HepG2 (cell line): Measurements from ENCODE around the gene APOC3. TPM values are rescaled to one million over a fixed set of nuclear protein-coding genes. Genes with fewer than 3 reads are reported as not detected.

Experiments used
- CEBPB ChIP-seq: IDR thresholded peaks from 2 replicates; pipeline ENCODE4 v1.6.1; 2011; ENCODE audit warnings: low read depth, low read length, improper control_type of control experiment, borderline replicate concordance
- DMAP1 ChIP-seq: IDR thresholded peaks from 2 replicates; pipeline ENCODE4 v1.6.1; 2016
- FOXA1 ChIP-seq, 2 experiments: fragments of 450-650 bp in 1 of 2; sonication (generic) in 1 of 2; formaldehyde crosslinking in 1 of 2; IDR thresholded peaks; 2 replicates each; pipeline versions ENCODE4 v1.4.0 to v1.6.1; 2016 to 2020; ENCODE audit warnings: missing genetic modification reagents in 1 of 2
- FOXP4 ChIP-seq: sonication (generic); formaldehyde crosslinking; IDR thresholded peaks from 2 replicates; pipeline ENCODE4 v1.4.0; 2020; ENCODE audit warnings: missing genetic modification reagents
- GATAD1 ChIP-seq: IDR thresholded peaks from 2 replicates; pipeline ENCODE4 v1.6.1; 2016; ENCODE audit warnings: missing genetic modification reagents, missing compliant biosample characterization
- HBP1 ChIP-seq: IDR thresholded peaks from 2 replicates; pipeline ENCODE4 v1.6.1; 2016; ENCODE audit warnings: low read depth, control low read depth
- HMGXB3 ChIP-seq: sonication (generic); formaldehyde crosslinking; IDR thresholded peaks from 2 replicates; pipeline ENCODE4 v1.4.0; 2020; ENCODE audit warnings: missing genetic modification reagents, borderline replicate concordance
- RFX3 ChIP-seq: IDR thresholded peaks from 2 replicates; pipeline ENCODE4 v1.6.1; 2016; ENCODE audit warnings: missing biosample characterization, missing genetic modification reagents
- SOX13 ChIP-seq, 3 experiments: fragments of 450-650 bp in 1 of 3; sonication (generic) in 1 of 3; formaldehyde crosslinking in 1 of 3; IDR thresholded peaks in 2 of 3; conservative IDR thresholded peaks in 1 of 3; 2 replicates each; pipeline versions ENCODE4 v1.5.0 to v1.6.1; 2016 to 2020; ENCODE audit warnings: antibody characterized with exemption in 1 of 3, mild to moderate bottlenecking in 1 of 3, missing compliant biosample characterization in 1 of 3, missing genetic modification reagents in 1 of 3, moderate library complexity in 1 of 3
- SRSF1 ChIP-seq: fragments of 200-400 bp; formaldehyde crosslinking; optimal IDR thresholded peaks from 2 replicates; pipeline ENCODE3; 2017; ENCODE audit warnings: mild to moderate bottlenecking, low read depth, low read length, moderate library complexity
- ZMYM3 ChIP-seq: sonication (generic); formaldehyde crosslinking; IDR thresholded peaks from 2 replicates; pipeline ENCODE4 v1.5.1; 2020; ENCODE audit warnings: mild to moderate bottlenecking, missing genetic modification reagents
- ZMYM4 ChIP-seq: sonication (generic); formaldehyde crosslinking; IDR thresholded peaks from 2 replicates; pipeline ENCODE4 v1.8.1; 2023; ENCODE audit warnings: mild to moderate bottlenecking, missing genetic modification reagents
- ZNF256 ChIP-seq: sonication (generic); formaldehyde crosslinking; conservative IDR thresholded peaks from 2 replicates; pipeline ENCODE4 v1.4.0; 2020; ENCODE audit warnings: missing genetic modification reagents
- ZNF281 ChIP-seq: sonication (generic); formaldehyde crosslinking; IDR thresholded peaks from 2 replicates; pipeline ENCODE4 v1.4.0; 2020; ENCODE audit warnings: missing genetic modification reagents, borderline replicate concordance
- ZNF329 ChIP-seq: sonication (generic); formaldehyde crosslinking; IDR thresholded peaks from 2 replicates; pipeline ENCODE4 v1.9.0; 2021; ENCODE audit warnings: low read depth, mild to moderate bottlenecking, missing genetic modification reagents
- polyA plus RNA-seq, 8 experiments: library from polyadenylated mRNA; depleted of rRNA in 3 of 8; stranded (reverse) in 7 of 8; unstranded in 1 of 8; fragments of >200 nt; fragmentation: Illumina TruSeq in 4 of 8; extraction: Trizol in 4 of 8; gene quantifications; 2 replicates each; pipeline versions ENCODE4 v1.2.1 to v1.2.3, GENCODE V29; 2011 to 2016; ENCODE audit warnings: low read depth in 4 of 8, missing spikeins in 1 of 8, mixed read lengths in 1 of 8; ENCODE audit not compliant: insufficient read depth in 1 of 8
- total RNA-seq, 5 experiments: library from RNA; depleted of rRNA; stranded (reverse); fragments of >200 nt; fragmentation: Illumina TruSeq; extraction: Trizol; gene quantifications; 2 replicates each; pipeline ENCODE4 v1.2.3, GENCODE V29; 2016; ENCODE audit warnings: low read depth in 1 of 5

APOC3 gene
- total and polyA plus RNA-seq, 2 of the 13 experiments (the other 11 are each of a cell fraction or from before 2014, with no cell fraction given) = 314 to 687 TPM

GRCh38 chr11:116840746-116841296, 11.1 kb downstream of the APOC3 start (continued):
- TF ChIP-seq FOXA1 (IDR thresholded peaks at IDR 0.05) = no peak
- TF ChIP-seq FOXA1 (CRISPR knock-in tag; IDR thresholded peaks at IDR 0.05) = 0 out of 2 replicates have a peak, but pooled peaks have one; percentile 7
- TF ChIP-seq ZNF281 = 0 out of 2 replicates have a peak, but pooled peaks have one; percentile 27
- TF ChIP-seq GATAD1 (CRISPR knock-in tag) = no peak
- TF ChIP-seq ZMYM3 (CRISPR knock-in tag) = peak; percentile 59; the same call in 1 of the 2 replicates
- 0 out of 2 replicates have a peak, but pooled peaks have one; percentile 44 for TF ChIP-seq HBP1 (CRISPR knock-in tag)
- TF ChIP-seq ZMYM4 (CRISPR knock-in tag) = 0 out of 2 replicates have a peak, but pooled peaks have one; percentile 12
- TF ChIP-seq FOXP4 (CRISPR knock-in tag) = no peak; the same call in 1 of the 2 replicates
- TF ChIP-seq RFX3 (CRISPR knock-in tag) = no peak
- TF ChIP-seq ZNF329 = no peak
- TF ChIP-seq SRSF1 = peak; percentile 38
- TF ChIP-seq ZNF256 = no peak
- no peak for TF ChIP-seq SOX13 (IDR thresholded peaks at IDR 0.05)
- TF ChIP-seq SOX13 (CRISPR knock-in tag; conservative IDR thresholded peaks at IDR 0.05 in 1 of 2, IDR thresholded peaks at IDR 0.05 in 1 of 2) = peak in 1 of 2 experiments; percentile 56; a peak in 2 of 4 replicates
- TF ChIP-seq DMAP1 (CRISPR knock-in tag) = peak; percentile 49; the same call in 1 of the 2 replicates
- peak; percentile 78 for TF ChIP-seq CEBPB
- 0 out of 2 replicates have a peak, but pooled peaks have one; percentile 25 for TF ChIP-seq HMGXB3 (CRISPR knock-in tag)
